ENCODE data around the gene PARL.

- TF ChIP-seq CTCF (IDR thresholded peaks at IDR 0.05 in 8 of 11, conservative IDR thresholded peaks at IDR 0.05 in 3 of 11) (no peak), POLR2AphosphoS5 (IDR thresholded peaks at IDR 0.05) (no peak), POLR2A (IDR thresholded peaks at IDR 0.05) (no peak)
Observed at GRCh38 chr3:183815951-183816475, 68.7 kb downstream of the PARL start.

All from spleen (tissue), 7 donors.